Activated T-helper 9 cell treated with anti-CD3 and anti-CD28 coated beads, Interleukin-2, amount 50 U/mL, for 16 hours (primary cell): ENCODE measurements around the gene TRAIP.
"Not testable (repeated sequence)": the region's sequence is repeated elsewhere in the genome, so short reads cannot be mapped to it uniquely, and the experiment has no call there.

ENCODE experiments used
- DNase-seq: peaks from one replicate; pipeline ENCODE4 v3.0.0-alpha.2; 2020; ENCODE audit warnings: low read depth

The TRAIP gene

DNA sequence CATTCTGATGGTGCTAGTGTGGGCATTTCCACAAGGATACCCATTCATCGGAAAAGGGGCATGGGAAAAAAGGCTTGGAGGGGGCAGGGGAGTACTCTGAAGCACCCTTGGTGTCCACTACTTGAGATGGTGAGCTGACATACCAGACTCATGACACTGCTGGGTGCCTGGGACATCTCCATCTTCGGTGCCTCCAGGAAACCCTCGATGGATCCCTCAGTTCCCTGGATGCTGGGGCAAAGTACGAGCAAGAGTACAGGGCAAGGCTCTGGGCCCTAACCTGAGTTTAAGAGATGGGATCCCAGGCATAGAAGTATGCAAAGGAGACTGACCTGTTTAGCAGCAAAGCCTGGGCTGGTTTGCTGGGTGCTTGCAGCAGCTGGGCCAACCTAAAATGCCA is 64.8 kb downstream of the TRAIP start:
- DNase-seq = no peak

DNA sequence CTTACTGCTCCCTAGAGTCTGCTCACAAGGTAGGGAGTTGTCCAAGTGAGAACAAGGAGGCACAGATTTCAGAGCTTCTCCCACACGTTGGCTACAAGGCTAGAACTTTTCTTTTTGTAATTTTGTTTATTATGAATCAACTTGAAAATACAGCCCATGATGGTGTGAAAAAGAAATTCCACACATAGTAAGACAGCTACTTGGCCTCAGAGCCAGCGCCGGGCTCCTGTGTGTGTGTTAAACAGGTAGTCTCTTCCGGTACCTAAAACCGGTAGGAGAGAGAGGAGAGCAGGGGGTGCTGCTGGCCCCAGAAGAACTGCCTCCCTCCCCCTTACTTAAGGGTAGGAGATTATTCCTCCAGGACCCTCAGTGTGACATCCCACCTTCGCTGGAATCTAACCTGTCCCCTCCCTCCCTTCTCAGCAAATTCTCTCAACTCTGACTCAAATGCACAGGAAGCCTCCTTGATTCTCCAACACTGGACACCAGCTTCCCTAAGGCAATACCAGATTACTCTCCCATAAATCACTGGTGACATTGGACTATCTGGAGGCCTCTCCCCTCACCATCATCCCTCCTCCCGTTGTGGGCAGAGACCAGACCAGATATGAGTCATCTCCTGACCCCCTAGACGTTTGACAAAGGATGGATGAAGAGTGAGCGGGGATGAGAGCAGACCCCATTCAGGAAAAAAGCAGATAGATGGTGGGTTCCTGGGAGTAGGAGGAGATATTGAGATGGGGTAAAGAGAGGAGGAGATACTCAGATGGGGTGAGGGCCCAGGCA is 65.5 kb downstream of the TRAIP start:
- DNase-seq = no peak

DNA sequence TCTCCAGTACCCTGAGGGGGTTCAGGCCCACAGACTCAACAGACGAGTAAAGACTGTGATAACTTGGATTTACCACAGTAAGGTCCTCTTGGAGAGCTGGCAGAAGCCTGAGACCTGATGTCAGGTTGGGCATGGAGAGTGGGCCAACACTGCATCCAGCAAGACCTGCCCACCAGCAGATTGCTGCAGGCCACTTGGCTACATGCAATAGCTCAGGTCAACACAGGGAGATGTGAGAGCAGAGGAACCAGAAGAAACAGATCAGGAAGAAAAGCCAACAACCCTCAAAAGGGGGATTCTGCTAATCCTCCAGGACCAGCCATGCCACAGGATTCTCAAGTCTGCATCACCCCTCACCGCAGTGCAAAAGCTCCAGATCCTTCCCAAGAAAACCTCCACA is 68.3 kb downstream of the TRAIP start:
- DNase-seq = no peak

DNA sequence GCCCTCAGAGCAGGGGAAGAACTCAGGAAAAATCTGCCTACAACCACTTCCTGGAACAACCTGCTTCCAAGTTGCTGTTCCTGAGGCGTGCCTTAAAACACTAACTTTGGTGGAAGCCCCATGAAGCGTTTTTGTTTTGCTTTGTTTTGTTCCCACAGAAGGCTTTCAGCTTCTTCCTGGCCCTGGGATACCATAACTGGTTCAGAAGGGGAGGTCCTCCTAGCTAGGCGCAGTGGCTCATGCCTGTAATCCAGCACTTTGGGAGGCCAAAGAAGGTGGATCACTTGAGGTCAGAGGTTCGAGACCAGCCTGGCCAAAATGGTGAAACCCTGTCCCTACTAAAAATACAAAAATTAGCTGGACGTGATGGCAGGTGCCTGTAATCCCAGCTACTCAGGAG is 68.8 kb downstream of the TRAIP start:
- DNase-seq = no peak

DNA sequence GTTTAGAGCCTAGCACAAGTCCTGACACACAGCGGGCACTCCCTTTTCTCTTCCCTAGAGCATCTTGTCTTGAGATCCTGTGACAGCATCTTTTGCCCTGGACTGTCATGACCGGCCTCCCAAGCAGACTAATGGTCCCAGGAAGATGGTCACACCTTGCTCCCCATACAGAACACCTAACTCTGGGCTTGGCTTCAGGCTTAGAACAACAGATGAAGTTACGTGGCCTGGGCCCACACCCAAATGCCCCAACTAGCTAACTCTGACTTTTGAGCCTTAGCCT is 69.2 kb downstream of the TRAIP start:
- no peak for DNase-seq

DNA sequence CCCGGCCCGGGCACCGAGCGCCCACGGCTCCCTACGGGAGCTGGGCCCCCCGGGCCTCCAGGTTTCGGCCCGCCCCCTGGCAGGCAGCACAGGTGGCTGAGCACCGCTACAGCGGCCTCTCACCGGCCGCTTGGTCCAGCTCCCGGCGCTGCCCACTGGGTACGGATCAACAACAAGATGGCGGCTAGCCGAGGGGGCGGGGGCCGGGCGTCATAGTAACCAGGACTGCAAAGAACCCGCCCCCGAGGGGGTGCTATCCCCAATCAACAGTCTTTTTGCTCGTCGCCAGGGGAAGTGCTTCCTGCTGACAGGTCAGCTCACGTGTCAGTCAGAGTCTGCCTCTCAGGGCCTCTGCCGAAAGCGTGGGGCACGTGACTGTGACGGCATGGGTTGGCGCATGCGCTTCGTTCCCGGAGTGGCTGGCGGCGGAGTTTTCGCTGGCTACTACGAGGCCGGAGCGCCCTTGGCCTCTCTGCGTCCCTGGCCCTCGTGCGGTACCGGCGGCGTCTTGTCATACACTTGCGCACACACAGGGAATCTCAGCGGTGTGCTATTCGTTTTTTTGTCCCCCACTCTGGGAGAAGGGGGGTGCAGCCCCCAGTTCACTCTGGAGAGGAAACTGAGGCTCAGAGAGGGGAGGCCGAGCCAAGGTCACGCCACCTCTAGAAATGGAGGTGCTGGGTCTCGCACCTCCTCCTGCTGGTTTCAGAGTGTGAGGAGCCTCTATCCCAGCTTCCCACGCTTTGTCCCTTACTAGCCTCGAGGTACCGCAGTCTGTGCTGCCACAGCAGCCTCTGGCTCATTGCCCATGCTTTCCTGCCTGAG is 69.8 kb downstream of the TRAIP start, which contains the start of gene IP6K1:
IP6K1 (minus strand) TSS at position 186 of the 825 bp plus-strand sequence. CDS start 38,502 bp downstream, outside the sequence.
- DNase-seq = peak; percentile 99

DNA sequence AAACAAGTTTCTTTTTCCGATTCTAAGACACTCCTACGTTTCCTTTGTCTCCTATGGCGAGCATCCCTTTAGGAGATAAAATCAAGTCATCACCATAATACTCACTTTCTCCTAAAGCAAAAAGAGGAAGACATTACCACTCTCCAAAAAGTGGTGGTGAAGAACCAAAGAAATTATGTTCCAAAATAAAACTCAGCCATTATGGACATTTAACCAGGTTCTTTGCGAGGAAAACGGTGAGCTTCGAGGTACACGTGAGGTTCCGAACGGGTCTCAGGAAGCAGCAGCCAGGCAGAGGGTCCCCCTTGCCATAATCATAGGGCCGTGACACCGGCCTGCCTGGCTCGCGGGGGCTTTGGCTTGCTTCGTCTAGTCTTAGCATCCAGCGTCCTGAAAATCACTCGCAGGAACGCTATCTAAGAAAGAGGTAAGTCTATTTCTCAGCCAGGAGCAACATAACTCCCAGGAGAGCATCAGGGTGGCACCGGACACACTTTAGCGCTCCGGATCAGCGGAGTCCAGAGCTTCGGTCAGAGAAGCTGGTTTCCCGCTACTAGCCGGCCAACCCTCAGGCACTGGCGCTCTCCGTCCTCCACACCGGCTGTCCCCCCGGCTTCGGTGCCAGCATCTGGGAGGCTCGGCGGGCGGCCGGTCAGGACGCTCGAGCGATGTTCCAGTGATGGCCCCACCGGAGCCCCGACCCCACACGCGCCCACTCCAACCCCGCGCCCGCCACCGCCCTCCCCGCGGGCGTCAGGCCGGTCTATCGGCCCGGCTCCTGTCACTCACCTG is 70.6 kb downstream of the TRAIP start:
- peak; percentile 24 for DNase-seq

DNA sequence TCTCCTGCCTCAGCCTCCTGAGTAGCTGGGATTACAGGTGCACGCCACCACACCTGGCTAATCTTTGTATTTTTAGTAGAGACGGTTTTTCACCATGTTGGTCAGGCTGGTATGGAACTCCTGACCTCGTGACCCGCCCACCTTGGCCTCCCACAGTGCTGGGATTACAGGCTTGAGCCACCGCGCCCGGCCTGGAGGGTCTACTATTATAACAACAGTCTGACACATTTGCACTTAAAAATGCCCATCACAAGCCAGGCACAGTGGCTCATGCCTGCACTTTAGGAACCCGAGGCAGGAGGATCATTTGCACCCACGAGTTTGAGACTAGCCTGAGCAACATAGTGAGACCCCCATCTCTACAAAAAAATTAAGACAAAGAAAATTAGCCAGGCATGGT is 74.1 kb downstream of the TRAIP start:
- DNase-seq = not testable (repeated sequence)

DNA sequence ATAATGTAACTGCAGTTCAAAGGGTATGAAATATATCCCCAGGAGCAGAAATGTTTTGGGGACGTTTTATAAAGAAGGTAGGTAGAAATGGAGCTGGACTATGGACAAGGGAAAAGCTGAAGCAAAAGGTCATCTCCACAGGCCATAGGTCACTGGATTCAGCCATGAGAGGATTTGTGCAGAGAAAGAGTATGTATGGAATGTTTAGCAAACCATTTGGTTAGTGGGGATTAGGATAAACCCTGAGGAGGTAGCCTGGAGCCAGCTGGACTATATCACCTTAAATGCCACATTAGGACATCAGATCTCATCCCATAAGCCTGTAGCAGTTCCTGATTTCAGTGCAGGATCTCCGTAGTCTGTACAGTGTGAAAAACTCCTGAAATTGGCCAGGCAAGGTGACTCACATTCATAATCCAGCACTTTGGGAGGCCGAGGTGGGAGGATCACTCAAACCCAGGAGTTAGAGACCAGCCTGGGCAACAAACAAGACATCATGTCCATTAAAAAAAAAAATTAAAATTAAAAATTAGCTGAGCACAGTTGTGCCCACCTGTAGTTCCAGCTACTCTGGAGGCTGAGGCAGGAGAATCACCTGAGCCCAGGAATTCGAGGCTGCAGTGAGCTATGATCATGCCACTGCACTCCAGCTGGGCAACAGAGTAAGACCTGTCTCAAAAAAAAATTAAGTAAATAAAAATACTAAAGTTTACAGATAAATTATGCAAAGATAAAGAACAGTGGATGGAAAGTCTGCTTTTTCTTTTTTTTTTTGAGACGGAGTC is 74.8 kb downstream of the TRAIP start:
- DNase-seq = no peak

DNA sequence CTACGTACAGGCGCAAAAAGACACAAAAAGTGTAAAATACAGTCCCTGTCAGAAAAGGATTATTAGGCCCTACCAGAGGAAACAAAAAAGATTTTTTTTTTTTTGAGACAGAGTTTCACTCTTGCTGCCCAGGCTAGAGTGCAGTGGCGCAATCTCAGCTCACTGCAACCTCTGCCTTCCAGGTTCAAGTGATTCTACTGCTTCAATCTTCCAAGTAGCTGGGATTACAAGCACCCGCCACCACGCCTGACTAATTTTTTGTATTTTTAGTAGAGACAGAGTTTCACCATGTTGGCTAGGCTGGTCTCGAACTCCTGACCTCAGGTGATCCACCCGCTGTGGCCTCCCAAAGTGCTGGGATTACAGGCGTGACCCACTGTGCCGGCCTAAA is 75.4 kb downstream of the TRAIP start:
- not testable (repeated sequence) for DNase-seq

DNA sequence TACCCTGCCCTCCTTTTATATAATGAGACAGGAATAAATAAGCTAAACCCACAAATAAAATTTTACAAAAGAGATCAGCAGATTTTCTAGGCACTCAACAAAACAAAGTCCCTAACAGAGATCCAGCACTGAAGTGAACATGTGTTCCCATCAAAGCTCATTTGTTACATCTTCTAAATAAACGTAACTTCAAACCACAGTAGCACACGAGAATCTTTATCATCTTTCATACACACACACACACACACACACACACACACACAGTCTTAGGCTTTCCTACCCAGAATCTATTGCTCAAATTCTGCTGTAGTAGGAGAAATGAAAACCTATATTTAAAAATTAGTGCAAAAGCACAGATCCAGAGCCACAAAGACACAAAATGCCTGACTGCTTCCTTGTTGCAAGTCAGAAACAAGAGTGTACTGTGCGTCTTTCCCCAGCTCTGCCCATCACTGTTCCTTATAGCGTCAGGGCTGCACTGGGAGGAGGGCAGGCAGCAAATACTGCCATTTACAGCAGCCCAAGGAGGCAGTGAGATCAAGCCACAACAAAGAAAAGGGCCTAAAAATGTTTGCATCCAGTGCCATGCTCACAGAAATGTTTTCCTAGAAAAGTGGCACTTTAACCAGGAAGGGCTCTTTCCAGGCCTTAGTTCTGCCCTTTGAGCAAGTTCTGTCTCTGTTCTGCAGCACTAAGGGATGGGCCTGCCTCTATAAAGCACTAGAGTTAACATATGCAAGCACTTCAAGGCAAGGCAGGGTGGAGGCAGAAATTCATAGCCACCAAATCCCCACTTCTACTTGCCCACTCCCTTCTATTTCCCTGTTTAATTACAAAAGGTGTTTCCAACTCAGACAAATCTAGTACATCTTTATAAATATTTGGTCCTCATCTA is 76.0 kb downstream of the TRAIP start:
- no peak for DNase-seq

DNA sequence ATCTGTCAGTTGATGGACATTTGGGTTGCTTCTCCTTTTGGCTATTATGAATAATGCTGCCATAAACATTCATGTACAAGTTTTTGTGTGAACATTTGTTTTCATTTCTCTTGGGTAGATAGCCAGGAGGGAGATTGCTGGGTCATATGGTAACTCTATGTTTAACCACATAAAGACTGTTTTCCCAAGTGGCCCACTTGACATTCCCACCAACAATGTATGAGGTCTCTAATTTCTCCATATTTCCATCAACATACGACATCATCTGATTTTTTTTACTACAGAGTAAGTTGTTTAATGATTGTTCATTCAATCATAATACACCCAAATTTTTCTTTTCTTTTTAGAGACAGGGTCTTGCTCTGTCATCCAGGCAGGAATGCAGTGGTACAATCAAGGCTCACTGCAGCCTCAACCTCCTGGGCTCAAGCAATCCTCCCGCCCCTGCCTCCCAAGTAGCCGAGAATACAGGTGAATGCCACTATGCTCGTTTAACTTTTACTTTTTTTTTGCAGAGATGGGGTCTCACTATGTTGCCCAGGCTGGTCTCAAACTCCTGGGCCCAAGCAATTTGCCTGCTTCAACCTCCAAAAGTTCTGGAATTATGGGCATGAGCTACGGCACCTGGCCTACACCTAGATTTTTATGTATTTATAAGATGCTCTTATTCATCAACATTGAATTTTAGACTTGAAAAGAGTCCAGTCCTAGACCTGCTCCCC is 76.8 kb downstream of the TRAIP start:
- no peak for DNase-seq
